ENCODE measurements around the gene SAPCD2. TPM values are rescaled to one million over a fixed set of nuclear protein-coding genes. Genes with fewer than 3 reads are reported as not detected.

Gene SAPCD2
- total and polyA plus RNA-seq, 9 of the 15 experiments (the other 6 are each of a cell fraction or from before 2014, with no cell fraction given) = 3.4 to 91.8 (median 18.8) TPM

- TF ChIP-seq ZBTB26 (CRISPR knock-in tag; IDR thresholded peaks at IDR 0.05) (peak; percentile 99), ZNF79 (CRISPR knock-in tag; IDR thresholded peaks at IDR 0.05; ENCODE audit: low read depth) (peak; percentile 97), HSF4 (CRISPR knock-in tag; IDR thresholded peaks at IDR 0.05; ENCODE audit: borderline replicate concordance) (peak; percentile 96), ZNF584 (CRISPR knock-in tag; IDR thresholded peaks at IDR 0.05; ENCODE audit: low read depth) (peak; percentile 99), ZNF324 (CRISPR knock-in tag; IDR thresholded peaks at IDR 0.05) (peak; percentile 94), MCM3 (IDR thresholded peaks at IDR 0.05) (no peak), FOSL1 (tag; conservative IDR thresholded peaks at IDR 0.05) (peak; percentile 62), PHB (CRISPR knock-in tag; IDR thresholded peaks at IDR 0.05) (peak; percentile 87; the same call in 1 of the 2 replicates), SRF (CRISPR knock-in tag; IDR thresholded peaks at IDR 0.05) (peak in 1 of 2 experiments; percentile 84; a peak in 2 of 4 replicates), ZNF408 (CRISPR knock-in tag; IDR thresholded peaks at IDR 0.05; ENCODE audit: low read depth) (no peak; the same call in 1 of the 2 replicates), HDAC8 (tag; IDR thresholded peaks at IDR 0.05) (peak; percentile 100), RAD51 (IDR thresholded peaks at IDR 0.05; ENCODE audit: borderline replicate concordance, low read depth) (no peak), RREB1 (CRISPR knock-in tag; IDR thresholded peaks at IDR 0.05) (peak; percentile 99), MCM5 (IDR thresholded peaks at IDR 0.05; ENCODE audit: low read depth) (no peak), ZNF23 (CRISPR knock-in tag; IDR thresholded peaks at IDR 0.05) (peak; percentile 94), LARP7 (IDR thresholded peaks at IDR 0.05) (no peak), ZNF583 (CRISPR knock-in tag; IDR thresholded peaks at IDR 0.05) (peak; percentile 99), ZBTB17 (CRISPR knock-in tag; IDR thresholded peaks at IDR 0.05) (peak; percentile 98), NFIX (CRISPR knock-in tag; IDR thresholded peaks at IDR 0.05; ENCODE audit: low read depth) (peak; percentile 70), ARID3B (CRISPR knock-in tag; IDR thresholded peaks at IDR 0.05; ENCODE audit: borderline replicate concordance) (peak; percentile 98), ZNF561 (CRISPR knock-in tag; conservative IDR thresholded peaks at IDR 0.05) (peak; percentile 95), TCF3 (CRISPR knock-in tag; IDR thresholded peaks at IDR 0.05) (no peak)
These were observed 4.4 kb upstream of the SAPCD2 start (continued) for GRCh38 chr9:137074657-137075274.

All from K562 (cell line).